GM21360 (cell line): ENCODE measurements around the gene TANC1.

ENCODE experiments used
- ATAC-seq: cut with Tn5 transposase; IDR thresholded peaks from one replicate; pipeline ENCODE4 v1.9.1; 2021; ENCODE audit warnings: mild to moderate bottlenecking, moderate library complexity; ENCODE audit not compliant: unreplicated experiment

TANC1 gene

GRCh38 chr2:158960193-158960592, 8.2 kb upstream of the TANC1 start:
- no peak for ATAC-seq

- no peak for ATAC-seq
These were observed 6.4 kb upstream of the TANC1 start for GRCh38 chr2:158962074-158962473.

- ATAC-seq = no peak
These were observed 5.4 kb upstream of the TANC1 start for GRCh38 chr2:158963071-158963470.

GRCh38 chr2:158965107-158965506, 3.3 kb upstream of the TANC1 start:
- ATAC-seq = no peak

- no peak for ATAC-seq
These were observed 2.8 kb upstream of the TANC1 start for GRCh38 chr2:158965641-158966040.

- no peak for ATAC-seq
These were observed 2.1 kb upstream of the TANC1 start for GRCh38 chr2:158966312-158966711.

- ATAC-seq = no peak
These were observed 1.2 kb upstream of the TANC1 start for GRCh38 chr2:158967114-158967730.

GRCh38 chr2:158967731-158968395, 577 bp upstream of the TANC1 start:
- no peak for ATAC-seq

- ATAC-seq = no peak
These were observed 798 bp downstream of the TANC1 start for GRCh38 chr2:158969162-158969714.

GRCh38 chr2:158969715-158970240, 1.3 kb downstream of the TANC1 start:
- no peak for ATAC-seq

- no peak for ATAC-seq
These were observed 1.9 kb downstream of the TANC1 start for GRCh38 chr2:158970241-158970751.

- no peak for ATAC-seq
These were observed 4.9 kb downstream of the TANC1 start for GRCh38 chr2:158973116-158973956.

GRCh38 chr2:158975271-158975921, 7.0 kb downstream of the TANC1 start:
- no peak for ATAC-seq

GRCh38 chr2:158979772-158980171, 11.3 kb downstream of the TANC1 start:
- no peak for ATAC-seq

GRCh38 chr2:158984604-158985135, 16.2 kb downstream of the TANC1 start:
- ATAC-seq = no peak

- ATAC-seq = no peak
These were observed 20.1 kb downstream of the TANC1 start for GRCh38 chr2:158988501-158988900.

GRCh38 chr2:158989165-158989564, 20.7 kb downstream of the TANC1 start:
- no peak for ATAC-seq

GRCh38 chr2:158990397-158991214, 22.2 kb downstream of the TANC1 start:
- ATAC-seq = no peak

GRCh38 chr2:158993030-158993429, 24.6 kb downstream of the TANC1 start:
- no peak for ATAC-seq
